Measurements from ENCODE around the gene ME1. TPM values are rescaled to one million over a fixed set of nuclear protein-coding genes. Genes with fewer than 3 reads are reported as not detected.
A peak's percentile ranks its signal among the peaks of the same experiment; 100 is the strongest.
"Not testable (repeated sequence)": the region's sequence is repeated elsewhere in the genome, so short reads cannot be mapped to it uniquely, and the experiment has no call there.

ME1 gene
- total RNA-seq, 1 donor from 2014 or later = 7.6 TPM

DNA sequence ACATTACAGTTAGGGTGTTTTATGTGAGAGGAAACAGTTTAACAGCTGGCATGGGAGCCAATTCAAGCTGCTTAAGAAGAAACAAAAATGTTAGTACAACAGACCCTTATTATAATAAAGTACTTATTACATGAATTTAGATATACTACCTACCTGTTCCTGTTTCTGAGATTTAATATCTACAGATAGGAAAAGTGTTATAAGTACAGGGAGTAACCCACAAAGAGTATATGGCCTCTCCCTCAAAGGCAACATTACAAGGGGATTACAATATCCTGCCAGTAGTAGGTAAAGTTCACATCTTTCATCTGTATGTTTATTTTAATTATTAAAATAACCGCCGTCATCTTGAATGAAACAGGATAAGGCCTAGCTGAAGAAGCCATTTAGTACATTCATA, 1.8 kb upstream of the ME1 start:
- DNase-seq (ENCODE audit: low read depth in 2 of 2) = no peak

DNA sequence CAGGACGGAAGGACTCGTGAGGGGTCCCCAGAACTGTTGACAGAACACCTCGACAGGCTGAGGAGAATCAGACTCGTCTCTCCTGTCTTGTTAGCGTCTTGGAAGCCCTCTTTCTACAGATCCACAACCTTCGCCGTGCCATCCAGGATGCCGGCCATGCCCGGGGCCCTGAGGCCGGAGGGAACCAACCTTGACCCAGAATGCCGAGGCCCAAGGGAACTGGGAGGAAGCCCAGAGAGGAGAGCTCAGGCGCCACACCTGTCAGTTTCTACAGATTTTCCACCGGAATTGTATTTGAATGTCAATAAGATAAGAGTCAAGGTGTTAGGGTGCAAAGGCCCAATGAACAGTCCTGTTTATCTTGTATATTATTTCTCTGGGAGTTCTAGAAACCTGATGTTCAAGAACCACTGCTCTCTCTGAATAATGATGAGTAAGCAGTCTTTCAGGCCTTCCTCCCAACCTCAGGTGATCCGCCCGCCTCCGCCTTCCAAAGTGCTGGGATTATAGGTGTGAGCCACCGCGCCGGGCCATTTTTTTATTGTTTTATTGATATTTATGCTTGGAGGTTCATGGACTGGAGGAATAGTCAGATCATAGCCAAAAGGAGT, 799 bp upstream of the ME1 start:
- no peak for DNase-seq (ENCODE audit: low read depth in 2 of 2)

DNA sequence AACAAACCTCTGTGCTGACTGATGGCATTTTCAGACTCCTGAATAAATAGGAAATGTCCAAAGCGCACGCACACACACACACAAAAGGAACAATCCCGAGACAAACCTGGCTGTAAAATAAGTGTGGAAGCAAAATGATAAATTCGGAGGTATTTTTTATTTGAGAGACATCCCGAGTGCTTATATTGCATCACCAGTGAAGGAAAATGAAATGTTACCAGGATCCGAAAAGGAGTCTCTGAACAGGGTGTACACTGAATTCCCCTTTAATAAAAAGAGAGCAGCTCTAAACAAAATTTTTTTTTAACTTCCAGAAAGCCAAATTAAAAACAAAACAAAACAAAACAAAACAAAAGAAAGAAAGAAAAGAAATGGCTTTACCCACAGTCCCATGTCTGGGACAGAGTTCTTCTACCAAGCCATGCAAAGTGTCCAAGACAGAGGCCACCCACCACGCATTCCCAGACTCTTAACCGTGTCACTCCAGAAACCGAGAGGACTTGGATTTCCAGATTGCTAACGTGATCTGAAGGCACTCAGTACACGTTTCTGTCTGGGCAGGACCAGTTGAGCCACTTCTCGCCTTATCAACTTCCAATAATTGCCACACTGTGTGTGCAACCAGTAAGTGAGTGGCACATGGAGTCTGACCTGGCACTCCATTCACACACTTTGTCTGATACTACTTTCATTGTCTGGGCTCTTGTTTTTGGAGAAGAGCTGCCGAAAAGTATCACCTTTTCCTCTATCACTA, 817 bp downstream of the ME1 start:
- DNase-seq (ENCODE audit: low read depth in 2 of 2) = peak in 1 of 2 donors; percentile 30

DNA sequence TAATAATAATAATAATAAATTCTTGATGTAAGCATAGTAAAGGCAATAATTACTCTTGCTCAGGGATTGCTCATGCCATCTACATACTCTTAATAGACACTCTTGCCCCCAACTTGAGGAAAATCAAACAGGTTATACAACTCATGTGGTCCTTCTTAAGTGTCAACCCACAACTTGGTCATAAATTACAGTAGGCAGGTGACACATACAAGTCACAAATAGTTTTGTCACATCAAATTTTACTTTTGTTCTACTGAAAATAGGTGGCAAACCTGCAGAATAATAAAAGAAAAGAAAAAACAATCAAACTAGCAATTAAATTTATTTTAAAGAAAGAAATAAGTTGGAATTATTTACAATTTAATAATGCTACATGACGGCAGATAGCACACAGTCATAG, 1.6 kb downstream of the ME1 start:
- no peak for DNase-seq (ENCODE audit: low read depth in 2 of 2)

DNA sequence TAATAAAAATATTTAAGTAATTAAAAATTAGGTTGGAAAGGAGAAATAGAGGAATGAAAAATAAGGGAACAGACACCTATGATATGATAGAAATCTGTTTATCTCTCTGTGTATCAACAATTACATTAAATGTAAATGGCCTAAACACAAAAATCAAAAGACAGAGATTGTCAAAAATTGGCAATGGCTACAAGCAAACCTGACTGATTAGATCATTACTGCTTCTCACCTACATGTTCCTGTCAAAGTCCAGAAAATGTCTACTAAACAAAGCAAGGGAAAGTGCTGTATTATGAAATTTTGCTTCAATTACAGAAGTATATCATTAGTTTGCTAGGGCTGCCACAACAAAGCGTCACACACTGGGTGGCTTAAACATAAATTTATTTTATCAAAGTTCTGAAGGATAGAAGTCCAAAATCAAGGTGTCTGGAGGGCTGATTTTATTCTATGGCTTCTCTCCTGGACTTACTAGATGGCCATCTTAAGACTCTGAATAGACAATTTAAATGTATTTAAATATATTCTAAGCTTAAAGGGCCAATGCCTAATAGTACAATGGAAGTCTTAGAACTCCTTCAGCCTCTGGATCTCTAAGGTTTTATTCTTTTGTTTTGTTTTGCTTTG, 6.3 kb downstream of the ME1 start:
- DNase-seq (ENCODE audit: low read depth in 2 of 2) = no peak

DNA sequence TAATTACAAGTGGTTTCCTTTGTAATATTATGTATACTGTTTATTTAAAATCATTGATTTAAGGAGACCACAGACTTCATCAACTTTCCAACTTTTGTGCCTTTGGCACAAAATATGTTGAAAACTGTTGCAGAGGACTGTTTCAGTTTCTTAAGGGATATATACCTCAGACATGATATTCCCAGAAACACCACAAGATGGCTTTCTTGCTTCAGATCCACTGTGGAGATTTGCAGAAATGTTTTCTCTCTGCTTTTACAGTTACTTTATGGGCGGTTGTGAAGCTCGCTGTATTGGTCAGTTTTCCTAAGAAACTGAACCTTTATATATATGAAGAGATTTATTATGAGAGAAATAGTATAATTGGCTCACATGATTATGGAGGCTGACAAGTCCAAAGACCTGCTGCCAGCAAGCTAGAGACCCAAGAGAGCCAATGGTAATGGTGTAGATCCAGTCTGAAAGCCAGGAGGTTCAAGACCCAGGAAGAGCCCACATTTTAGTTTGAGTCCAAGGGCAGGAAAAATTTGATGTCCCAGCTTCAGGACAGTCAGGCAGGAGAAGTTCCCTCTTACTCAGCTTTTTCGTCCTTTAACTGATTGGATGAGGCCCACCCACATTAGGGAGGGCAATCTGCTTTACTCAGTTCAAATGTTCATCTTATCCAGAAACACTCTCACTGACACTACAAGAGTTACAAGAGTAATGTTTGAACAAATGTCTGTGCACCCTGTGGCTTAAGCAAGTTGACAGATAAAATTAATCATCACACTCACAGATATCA, 12.8 kb downstream of the ME1 start:
- DNase-seq (ENCODE audit: low read depth in 2 of 2) = peak; percentile 9 to 61

DNA sequence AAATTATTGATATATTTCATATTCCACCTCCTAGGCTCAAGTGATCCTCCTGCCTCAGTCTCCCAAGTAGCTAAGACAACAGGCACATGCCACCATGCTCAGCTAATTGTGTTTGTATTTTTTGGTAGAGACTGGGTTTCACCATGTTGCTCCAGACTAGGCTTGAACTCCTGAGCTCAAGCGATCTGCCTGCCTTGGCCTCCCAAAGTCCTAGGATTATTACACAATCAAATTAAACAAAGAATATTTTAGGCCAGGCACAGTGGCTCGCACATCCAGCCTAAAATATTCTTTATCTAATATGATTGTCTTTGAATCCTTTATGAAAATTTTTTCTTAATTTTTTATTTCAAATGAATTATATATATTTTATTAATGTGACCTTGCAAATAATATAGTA, 17.8 kb downstream of the ME1 start:
- no peak for DNase-seq (ENCODE audit: low read depth in 2 of 2)

DNA sequence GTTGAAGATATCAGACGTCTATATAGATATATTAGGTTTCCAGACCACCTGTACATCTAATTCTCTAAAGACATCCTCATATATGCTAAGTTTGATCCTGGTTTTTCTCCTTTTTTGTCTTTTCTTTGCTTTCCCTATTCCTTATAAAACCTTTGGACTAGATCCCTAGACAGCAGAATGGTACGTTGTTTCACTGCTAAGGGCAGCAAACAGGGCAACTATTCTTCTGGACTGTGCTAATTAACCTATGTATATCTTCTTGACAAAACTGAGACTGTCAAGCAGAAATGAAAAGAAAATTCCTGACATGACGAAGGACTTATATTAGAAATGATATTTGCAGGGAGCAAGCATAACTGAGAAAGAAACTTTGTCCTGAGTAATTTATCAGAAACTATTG, 19.1 kb downstream of the ME1 start:
- no peak for DNase-seq (ENCODE audit: low read depth in 2 of 2)

DNA sequence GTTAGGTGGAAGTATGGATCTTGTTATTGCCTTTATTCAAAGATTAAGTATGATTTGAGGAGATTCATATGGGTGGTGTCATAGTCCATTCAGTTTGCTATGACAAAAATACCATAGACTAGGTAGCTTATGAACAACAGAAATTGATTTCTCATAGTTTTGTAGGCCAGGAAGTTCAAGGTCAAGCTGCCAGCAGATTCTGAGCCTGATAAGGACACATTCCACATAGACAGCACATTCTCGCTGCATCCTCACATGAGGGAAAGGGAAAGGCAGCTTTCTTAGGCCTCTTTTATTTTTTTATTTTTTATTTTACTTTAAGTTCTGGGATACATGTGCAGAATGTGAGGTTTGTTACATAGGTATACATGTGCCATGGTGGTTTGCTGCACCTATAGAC, 27.7 kb downstream of the ME1 start:
- no peak for DNase-seq (ENCODE audit: low read depth in 2 of 2)

DNA sequence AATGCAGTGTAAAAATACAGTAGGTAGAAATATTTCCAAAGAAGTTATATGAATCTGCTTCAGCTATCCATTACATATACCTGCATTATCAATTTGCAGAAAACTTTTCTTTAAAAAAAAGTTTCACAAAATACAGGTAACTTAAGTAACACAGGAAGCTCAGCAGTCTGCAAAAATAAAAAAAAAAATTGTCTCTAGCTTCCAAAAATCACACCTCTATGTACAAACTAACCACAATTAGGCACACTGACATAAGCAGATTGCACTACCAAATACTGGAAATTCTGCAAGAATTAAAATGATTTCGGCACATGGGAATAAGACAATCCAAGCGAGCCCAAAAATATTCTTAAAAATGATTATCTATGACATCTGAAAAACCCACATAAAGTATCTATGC, 41.2 kb downstream of the ME1 start:
- no peak for DNase-seq (ENCODE audit: low read depth in 2 of 2)

DNA sequence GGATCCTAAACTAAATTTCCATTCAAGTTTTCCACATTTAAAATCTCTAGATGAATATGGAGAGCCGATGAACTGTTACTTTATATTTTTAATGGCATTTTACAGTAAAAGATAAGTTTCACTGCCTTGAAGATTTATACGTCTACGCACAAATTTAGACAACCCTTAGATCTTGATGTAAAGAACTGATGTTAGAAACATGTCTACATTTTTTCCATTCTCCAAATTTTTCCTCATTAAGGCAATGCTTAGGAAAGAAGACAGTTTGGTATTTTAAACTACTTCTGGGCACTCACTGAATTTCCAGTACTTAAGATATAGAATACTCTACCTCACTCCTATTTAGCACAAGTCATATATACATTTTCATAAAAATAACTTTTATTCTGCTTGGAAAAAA, 45.4 kb downstream of the ME1 start:
- no peak for DNase-seq (ENCODE audit: low read depth in 2 of 2)

DNA sequence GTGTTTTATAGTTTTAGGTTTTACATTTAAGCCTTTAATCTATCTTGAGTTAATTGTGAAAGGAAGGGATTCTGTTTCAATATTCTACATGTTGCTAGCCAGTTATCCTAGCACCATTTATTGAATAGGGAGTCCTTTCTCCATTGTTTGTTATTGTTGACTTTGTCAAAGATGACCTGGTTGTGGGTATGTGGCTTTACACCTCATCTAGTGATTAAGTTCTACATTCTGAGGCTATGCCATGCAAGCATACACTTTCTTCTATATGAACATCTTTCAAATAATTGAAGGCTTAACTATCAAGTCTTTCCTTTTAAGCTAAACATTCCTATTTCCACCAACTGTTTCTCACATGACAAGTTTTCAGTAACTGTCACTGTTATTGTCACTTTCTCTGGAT, 46.1 kb downstream of the ME1 start:
- DNase-seq (ENCODE audit: low read depth in 2 of 2) = no peak

DNA sequence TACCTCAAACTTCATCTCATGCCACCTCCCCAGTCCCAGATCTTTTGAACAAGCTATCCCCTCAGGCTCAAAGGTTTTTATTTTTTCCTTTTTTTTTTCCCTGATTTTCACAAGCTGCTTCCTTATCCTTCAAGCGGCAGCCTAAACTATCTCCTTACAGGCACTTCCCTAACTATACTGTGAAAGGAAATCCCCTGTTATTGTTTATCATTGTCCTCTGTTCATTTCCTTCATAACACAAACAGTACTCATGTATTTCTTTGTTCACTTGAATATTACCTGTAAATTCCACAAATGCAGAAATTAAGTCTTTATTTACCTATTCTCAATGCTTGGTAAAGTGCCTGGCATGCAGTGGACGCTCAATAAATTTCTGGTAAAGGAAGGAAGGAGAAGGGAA, 48.9 kb downstream of the ME1 start:
- peak in 1 of 2 donors; percentile 23 for DNase-seq (ENCODE audit: low read depth in 2 of 2)

DNA sequence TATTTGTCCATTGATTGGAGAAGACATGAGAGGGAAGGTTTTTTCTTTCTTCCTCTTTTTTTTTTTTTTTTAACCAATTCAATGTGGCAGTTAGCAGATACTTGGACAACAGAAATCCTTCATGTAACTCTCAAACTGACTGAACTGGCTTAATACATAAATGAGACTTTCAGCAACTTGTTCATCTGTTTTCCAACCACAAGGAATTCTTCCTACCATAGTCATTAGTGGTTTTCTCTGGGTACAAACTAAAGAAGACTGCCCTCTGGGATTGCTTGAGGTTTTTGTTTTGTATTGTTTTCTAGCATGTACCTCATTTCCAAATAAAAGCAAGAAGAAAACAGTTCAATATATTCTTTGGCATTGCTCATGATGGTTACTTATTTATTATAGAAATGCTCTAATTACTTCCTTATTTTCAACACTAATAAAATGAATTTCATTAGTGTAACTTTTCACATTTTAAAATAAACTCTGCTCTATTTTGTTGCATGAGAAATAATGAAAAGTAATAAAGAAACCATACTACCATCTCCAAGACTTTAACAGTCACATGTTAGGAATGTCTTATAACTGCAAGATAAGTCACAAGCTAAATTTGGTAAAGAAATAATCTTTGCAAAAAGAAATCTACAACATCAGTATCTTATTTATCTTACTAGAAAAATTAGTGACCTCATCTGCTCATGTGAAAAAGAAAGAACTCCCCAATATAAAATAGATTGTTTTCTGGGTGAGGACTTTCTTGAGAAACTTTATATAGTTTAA, 52.0 kb downstream of the ME1 start:
- no peak for DNase-seq (ENCODE audit: low read depth in 2 of 2)

DNA sequence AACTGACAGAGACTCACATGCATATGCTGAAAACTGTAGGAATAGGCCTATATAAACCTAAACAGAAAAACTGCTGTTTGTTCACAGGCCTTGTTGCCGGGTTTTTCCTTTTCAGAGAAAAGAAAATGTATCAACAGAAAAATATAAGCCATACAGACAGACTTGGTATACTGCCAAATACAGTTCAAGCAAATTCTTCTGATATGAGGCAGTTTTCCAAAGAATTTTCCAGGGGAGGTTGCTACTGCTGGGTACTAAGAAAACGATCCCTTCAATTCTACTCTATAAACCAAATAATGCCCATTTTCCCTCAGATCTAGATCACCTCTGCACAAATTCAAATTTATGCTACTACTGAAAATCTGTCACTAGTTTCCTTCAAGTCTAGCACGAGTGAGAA, 59.4 kb downstream of the ME1 start:
- DNase-seq (ENCODE audit: low read depth in 2 of 2) = peak; percentile 35 to 67

DNA sequence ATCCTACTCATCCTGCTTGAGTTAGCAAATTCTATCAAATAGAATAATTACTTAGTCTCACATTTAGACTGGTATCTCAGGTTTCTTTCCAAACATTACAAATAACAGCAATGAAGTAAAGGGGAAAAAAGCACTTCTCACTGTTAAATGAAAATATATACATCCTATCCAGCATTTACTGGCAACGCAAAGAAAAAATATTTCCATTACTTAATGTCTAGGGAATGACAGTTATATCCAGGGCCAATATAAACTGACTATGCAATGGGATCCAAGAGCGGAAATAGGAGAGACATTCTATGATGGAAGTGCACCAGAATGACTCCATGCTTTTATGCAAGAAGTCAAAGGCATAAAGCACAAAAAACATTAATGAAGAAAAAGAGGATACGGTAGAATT, 60.3 kb downstream of the ME1 start:
- DNase-seq (ENCODE audit: low read depth in 2 of 2) = peak; percentile 7 to 17

DNA sequence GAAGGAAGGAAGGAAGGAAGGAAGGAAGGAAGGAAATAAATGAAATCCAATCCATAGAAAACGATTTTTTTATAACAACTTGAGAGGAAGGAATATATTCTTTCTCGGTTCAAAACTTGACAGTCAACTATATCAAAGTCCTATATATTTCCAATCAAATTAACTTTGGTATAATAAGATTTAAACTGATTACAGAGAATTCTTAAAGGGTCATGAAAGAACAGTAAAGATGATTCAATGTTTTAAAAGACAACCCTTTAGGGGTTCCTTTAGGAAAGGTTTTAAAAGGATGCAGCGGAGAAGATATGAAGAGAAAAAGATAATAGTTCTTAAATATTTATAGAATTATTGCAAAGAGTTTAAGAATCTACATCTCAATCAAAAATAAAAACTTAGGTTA, 61.2 kb downstream of the ME1 start:
- DNase-seq (ENCODE audit: low read depth in 2 of 2) = no peak

DNA sequence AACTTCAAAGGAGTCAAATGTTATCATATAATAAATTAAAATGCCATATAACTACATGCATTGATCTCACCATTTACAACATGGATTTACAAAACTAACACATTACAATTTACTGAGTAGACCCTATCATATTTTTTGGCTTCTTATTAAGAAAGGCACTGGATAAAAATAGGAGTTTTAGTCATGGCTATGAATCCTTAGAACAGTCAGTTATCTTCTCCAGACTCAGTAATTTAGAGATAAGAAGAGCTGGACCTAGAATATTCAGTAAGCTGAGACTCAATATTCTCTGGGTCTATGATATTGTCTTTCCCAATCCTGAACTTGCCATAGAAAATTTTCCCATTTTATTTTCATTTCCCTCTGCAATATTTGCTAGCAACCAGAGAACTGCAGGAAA, 62.3 kb downstream of the ME1 start:
- DNase-seq (ENCODE audit: low read depth in 2 of 2) = no peak

DNA sequence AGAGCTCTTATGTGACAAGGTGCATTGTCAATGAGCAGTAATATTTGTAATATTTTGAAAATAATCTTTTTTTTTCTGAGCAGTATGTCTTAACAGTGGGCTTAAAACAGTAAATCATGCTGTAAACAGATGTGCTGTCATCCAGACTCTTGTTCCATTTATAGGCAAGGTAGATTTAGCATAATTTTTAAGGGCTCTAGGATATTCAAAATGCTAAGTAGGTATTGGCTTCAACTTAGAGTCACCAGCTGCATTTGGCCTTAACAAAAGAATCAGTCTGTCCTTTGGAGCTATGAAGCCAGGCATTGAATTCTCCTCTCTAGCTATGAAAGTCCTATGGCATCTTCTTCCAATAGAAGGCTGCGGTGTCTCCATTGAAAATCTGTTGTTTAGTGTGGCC, 63.7 kb downstream of the ME1 start:
- DNase-seq (ENCODE audit: low read depth in 2 of 2) = no peak

DNA sequence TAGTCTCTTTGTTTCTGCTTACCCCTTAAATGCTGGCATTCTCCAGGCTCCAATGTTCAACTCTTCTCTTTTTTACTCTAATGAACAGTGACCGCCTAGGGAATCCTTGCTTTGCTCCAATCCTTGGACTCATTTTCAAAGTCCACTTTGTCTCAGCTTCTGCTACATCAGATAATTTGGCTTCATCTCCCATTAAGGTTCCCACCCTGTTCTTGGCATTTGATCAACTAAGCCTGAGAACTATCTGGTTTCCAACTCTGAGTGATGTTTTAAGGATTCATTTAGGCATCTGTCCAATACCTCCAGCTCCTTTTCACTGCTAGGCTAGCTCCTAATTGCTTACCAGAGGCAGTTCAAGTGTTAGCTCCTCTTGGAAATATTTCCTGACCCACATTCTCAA, 64.9 kb downstream of the ME1 start:
- no peak for DNase-seq (ENCODE audit: low read depth in 2 of 2)

DNA sequence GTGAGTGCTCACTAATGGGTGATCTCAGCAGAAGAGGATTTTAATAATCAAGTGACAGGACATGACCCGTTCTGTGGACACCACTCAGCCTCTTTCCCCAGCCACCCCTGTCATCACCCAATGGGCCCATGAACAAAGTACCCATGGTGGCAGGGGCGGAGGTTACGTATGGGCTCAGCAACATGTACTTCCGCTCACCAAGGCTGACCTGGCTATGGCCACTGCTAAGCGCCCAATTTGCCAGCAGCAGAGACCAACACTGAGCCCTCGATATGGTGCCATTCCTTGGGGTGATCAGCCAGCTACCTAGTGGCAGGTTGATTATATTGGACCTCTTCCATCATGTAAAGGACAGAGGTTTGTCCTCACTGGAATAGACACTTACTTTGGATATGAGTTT, 68.5 kb downstream of the ME1 start:
- not testable (repeated sequence) for DNase-seq (ENCODE audit: low read depth in 2 of 2)

DNA sequence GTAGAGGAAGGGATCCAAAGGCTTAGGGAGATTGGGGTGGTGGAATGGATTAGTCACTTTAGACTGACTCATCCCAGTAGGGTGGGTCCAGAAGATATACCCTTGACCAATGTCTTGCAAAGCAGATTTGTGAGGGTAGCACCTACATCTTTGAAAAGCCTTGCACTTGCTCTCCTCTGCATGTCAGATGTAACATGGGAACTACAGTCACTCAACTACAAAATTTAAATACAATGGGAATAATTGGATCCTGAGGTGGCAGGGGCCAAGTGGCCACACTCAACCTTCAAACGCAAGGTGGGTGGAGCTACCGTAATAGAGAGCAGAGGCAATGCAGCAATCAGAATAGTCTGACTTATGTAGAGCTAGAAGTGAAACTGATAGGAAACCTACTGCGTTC, 71.2 kb downstream of the ME1 start:
- no peak for DNase-seq (ENCODE audit: low read depth in 2 of 2)

Measured in dermis microvascular lymphatic vessel endothelial cell (primary cell).